ENCODE results near the gene CYB5A. TPM values are rescaled to one million over a fixed set of nuclear protein-coding genes. Genes with fewer than 3 reads are reported as not detected.
"Not testable (repeated sequence)": the region's sequence is repeated elsewhere in the genome, so short reads cannot be mapped to it uniquely, and the experiment has no call there.

CYB5A gene
- total RNA-seq, 2 donors from 2014 or later: 32.5 to 33.6 TPM

DNA sequence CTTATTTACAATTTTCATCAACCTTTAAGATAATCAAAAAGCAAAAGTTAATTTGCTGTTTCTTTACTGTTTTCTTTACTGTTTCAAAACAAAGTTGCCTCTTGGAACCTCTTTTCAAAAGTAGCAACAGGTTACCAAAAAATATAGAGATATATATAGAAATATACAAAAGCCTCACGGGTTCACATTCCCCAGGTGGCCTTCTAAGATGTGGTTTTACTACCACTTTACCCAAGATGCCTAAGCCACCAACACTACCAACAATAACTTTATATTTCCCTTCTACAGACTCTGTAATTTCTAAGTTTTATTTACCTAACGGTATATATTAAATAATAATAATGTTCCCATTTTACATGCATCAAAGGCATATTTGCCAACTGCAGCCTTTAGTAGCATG, 4.9 kb downstream of the CYB5A start:
- no peak overlapping the region for H3K27ac Mint-ChIP-seq
- peaks cover 20% of the 10 kb centered on the region for H3K4me1 Mint-ChIP-seq
- no peak for ATAC-seq (replicated peaks)
- no peak overlapping the region for H3K4me3 Mint-ChIP-seq
- H3K27me3 Mint-ChIP-seq: no peaks in the 10 kb centered on the region
- peaks cover 4% of the 10 kb centered on the region for H3K36me3 Mint-ChIP-seq (ENCODE audit: low read depth)
- no peaks in the 10 kb centered on the region for H3K9me3 Mint-ChIP-seq

DNA sequence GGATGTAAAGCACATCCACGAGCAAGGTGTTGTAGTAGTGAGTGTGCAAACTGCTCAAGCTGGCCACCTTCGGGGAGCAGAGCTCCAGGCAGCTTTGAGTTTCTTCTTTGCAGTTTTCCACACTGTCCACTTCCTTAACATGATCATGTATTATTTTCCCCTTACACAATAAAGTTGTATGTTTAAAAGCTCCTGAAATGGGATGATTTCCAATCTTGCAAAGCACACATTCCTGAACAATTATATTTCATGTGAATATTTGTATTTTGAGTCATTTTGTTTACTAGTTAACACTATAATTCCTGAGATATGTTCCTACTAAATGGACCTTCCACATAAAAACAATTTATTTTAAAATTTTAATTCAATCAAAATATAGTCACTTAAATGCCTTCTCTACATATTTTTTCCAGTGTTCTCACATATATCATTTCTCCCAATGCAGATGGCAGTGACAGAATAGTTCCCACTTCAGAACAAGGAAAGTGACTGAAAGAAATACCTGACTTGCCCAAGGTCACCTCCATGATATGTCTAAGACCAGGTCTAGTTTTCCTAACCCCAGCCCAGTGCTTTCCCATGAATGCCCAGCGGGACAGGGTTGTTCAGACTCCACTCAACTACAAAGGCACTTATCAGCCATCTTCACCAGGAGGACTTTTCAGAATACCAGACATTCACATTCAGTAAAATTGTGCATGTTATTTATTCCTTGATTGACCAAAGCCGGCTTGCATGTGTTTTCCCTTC, 5.5 kb downstream of the CYB5A start:
- Mint-ChIP-seq H3K27ac (no peak overlapping the region), H3K36me3 (ENCODE audit: low read depth) (no peaks in the 10 kb centered on the region), H3K4me1 (peaks cover 22% of the 10 kb centered on the region), H3K9me3 (no peaks in the 10 kb centered on the region), H3K27me3 (no peaks in the 10 kb centered on the region), H3K4me3 (no peak overlapping the region)
- no peak for ATAC-seq (replicated peaks)

- not testable (repeated sequence) for H3K27me3 Mint-ChIP-seq; ATAC-seq (replicated peaks); H3K9me3 Mint-ChIP-seq; H3K27ac Mint-ChIP-seq; H3K36me3 Mint-ChIP-seq (ENCODE audit: low read depth); H3K4me3 Mint-ChIP-seq
- H3K4me1 Mint-ChIP-seq: peaks cover 23% of the 10 kb centered on the region
These were observed 6.2 kb downstream of the CYB5A start for GRCh38 chr18:74285583-74285982.

- no peak for ATAC-seq (replicated peaks)
- H3K36me3 Mint-ChIP-seq (ENCODE audit: low read depth): no peaks in the 10 kb centered on the region
- no peak overlapping the region for H3K27ac Mint-ChIP-seq
- H3K9me3 Mint-ChIP-seq: no peaks in the 10 kb centered on the region
- no peaks in the 10 kb centered on the region for H3K27me3 Mint-ChIP-seq
- no peak overlapping the region for H3K4me3 Mint-ChIP-seq
- H3K4me1 Mint-ChIP-seq: peaks cover 23% of the 10 kb centered on the region
These were observed 6.8 kb downstream of the CYB5A start for GRCh38 chr18:74284980-74285355.

- no peak for ATAC-seq (replicated peaks)
- Mint-ChIP-seq H3K4me1 (peaks cover 23% of the 10 kb centered on the region), H3K4me3 (no peak overlapping the region), H3K27ac (no peak overlapping the region), H3K36me3 (ENCODE audit: low read depth) (no peaks in the 10 kb centered on the region), H3K9me3 (no peaks in the 10 kb centered on the region), H3K27me3 (no peaks in the 10 kb centered on the region)
These were observed 7.4 kb downstream of the CYB5A start for GRCh38 chr18:74284191-74284979.

DNA sequence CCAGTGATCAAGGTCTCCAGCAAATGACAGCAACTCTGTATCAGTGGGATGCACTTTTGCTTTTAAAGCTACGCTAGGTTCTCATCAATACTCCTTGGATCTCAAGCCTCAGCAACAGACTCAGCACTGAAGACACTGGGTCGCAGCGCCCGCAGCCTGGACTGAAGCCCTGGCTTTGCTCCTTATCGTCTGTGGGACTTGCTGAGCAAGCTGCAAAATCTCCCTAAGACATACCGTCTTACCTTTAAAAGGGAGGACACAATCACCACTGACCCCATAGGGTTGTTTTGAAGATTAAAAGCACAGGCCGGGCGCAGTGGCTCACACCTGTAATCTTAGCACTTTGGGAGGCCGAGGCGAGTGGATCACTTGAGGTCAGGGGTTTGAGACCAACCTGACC, 8.1 kb downstream of the CYB5A start:
- no peak for ATAC-seq (replicated peaks)
- Mint-ChIP-seq H3K4me3 (no peak overlapping the region), H3K9me3 (no peaks in the 10 kb centered on the region), H3K27me3 (no peaks in the 10 kb centered on the region), H3K27ac (peak overlapping the region; percentile 34), H3K36me3 (ENCODE audit: low read depth) (no peaks in the 10 kb centered on the region), H3K4me1 (peaks cover 23% of the 10 kb centered on the region)

DNA sequence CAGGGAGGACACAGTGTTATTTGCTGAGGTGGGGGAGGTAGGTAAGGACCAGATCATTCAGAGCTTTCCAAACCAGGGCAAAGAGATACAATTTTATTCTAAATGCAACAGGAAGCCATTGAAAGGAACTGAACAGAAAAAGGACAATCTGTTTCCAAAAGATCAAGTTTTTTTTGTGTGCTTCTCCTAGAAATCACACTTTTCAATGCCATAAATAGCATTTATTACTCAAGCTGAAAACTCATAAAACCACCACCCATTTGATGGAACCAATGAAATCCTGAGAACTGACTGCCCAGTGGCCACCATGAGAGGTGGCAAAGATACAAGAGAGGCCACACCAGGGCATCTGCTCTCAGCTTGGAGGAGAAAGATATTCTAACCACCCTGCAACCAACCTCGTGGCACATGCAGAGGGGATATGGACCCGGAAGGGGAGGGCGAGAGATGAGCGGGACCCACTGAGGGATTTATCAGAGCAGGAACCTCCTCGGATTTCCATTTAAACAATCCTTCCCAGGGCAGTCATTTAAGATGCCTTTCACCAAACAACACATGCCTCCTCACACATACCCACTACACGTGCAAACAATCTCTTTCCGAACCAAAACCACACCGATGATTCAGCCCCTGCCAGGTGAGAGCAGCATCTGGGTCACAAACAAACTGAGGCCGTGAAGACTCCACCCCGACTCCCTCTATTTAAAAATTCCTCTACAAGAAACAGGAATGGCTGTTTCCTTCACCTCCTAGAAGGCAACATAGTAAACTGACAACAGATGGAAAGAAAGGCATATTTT, 8.8 kb downstream of the CYB5A start:
- Mint-ChIP-seq H3K4me3 (peak overlapping the region; percentile 17), H3K4me1 (peaks cover 23% of the 10 kb centered on the region), H3K27ac (peak overlapping the region; percentile 34), H3K36me3 (ENCODE audit: low read depth) (no peaks in the 10 kb centered on the region), H3K9me3 (no peaks in the 10 kb centered on the region), H3K27me3 (no peaks in the 10 kb centered on the region)
- ATAC-seq (replicated peaks): peak; percentile 79

- H3K9me3 Mint-ChIP-seq: no peaks in the 10 kb centered on the region
- peaks cover 23% of the 10 kb centered on the region for H3K4me1 Mint-ChIP-seq
- ATAC-seq (replicated peaks): no peak
- peak overlapping the region; percentile 17 for H3K4me3 Mint-ChIP-seq
- peak overlapping the region; percentile 27 for H3K27ac Mint-ChIP-seq
- no peaks in the 10 kb centered on the region for H3K27me3 Mint-ChIP-seq
- H3K36me3 Mint-ChIP-seq (ENCODE audit: low read depth): no peaks in the 10 kb centered on the region
These were observed 9.6 kb downstream of the CYB5A start for GRCh38 chr18:74281980-74282754.

GRCh38 chr18:74281011-74281979, 10.5 kb downstream of the CYB5A start:
- Mint-ChIP-seq H3K27me3 (no peaks in the 10 kb centered on the region), H3K4me3 (no peak overlapping the region), H3K4me1 (peaks cover 23% of the 10 kb centered on the region), H3K36me3 (ENCODE audit: low read depth) (no peaks in the 10 kb centered on the region), H3K9me3 (no peaks in the 10 kb centered on the region), H3K27ac (peak overlapping the region; percentile 27)
- no peak for ATAC-seq (replicated peaks)

DNA sequence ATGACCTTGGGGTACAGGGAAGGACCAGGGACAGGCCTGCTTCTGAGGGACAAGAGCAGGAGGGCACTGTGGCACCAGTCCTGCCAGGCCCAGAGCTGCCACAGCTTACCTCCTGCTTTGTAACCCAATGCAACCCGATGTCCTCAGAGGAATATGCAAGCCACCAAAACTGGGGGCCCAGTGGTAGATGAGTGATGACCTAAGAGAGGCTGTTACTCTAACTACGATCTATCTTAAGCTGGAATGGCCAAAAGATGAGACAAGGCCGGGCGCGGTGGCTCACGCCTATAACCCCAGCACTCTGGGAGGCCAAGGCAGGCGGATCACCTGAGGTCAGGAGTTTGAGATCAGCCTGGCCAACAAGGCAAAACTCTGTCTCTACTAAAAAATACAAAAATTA, 12.8 kb downstream of the CYB5A start:
- no peak overlapping the region for H3K27ac Mint-ChIP-seq
- peaks cover 23% of the 10 kb centered on the region for H3K4me1 Mint-ChIP-seq
- no peaks in the 10 kb centered on the region for H3K27me3 Mint-ChIP-seq
- no peak for ATAC-seq (replicated peaks)
- no peaks in the 10 kb centered on the region for H3K36me3 Mint-ChIP-seq (ENCODE audit: low read depth)
- H3K9me3 Mint-ChIP-seq: no peaks in the 10 kb centered on the region
- H3K4me3 Mint-ChIP-seq: no peak overlapping the region

DNA sequence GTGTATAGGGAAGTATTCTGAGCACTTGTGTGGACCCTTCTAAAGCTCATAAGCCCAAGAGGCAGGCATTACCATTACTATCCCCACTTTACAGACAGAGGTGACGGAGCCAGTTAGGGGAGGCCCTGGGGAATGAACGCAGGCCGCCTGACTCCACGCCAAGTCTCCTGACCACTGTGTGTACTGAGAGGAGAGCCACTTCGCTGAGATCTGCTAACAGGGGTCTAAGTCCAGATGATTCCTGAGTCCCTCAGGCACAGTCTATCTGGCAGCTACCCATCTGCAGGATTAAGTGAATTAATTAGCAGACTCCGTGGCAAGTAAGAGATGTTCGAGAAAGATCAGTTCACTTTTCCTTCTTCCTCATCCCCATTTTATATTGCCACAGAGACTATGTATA, 13.7 kb downstream of the CYB5A start:
- Mint-ChIP-seq H3K4me1 (peaks cover 19% of the 10 kb centered on the region), H3K27me3 (no peaks in the 10 kb centered on the region), H3K27ac (no peak overlapping the region), H3K4me3 (no peak overlapping the region), H3K9me3 (no peaks in the 10 kb centered on the region), H3K36me3 (ENCODE audit: low read depth) (no peaks in the 10 kb centered on the region)
- ATAC-seq (replicated peaks): no peak

DNA sequence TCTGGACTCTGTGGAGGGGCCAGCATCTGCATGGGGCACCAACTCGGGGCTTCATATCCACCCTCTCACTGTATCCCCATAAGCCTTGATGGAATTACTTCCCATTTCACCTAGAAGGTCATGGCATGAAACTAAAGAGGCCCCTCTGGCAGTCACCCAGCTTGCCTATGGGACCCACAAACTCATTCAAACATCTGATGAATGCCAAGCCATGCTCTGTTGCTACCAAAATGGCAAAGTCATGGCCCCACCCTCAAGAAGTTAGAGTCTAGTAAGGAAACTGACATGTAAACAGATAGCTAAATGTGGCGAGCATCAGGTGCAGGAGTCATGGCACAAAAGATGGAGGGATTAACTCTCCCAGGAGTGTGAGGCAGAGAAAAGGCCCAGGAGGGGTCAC, 14.5 kb downstream of the CYB5A start:
- Mint-ChIP-seq H3K36me3 (ENCODE audit: low read depth) (no peaks in the 10 kb centered on the region), H3K4me1 (peaks cover 12% of the 10 kb centered on the region), H3K9me3 (no peaks in the 10 kb centered on the region), H3K27ac (no peak overlapping the region), H3K4me3 (no peak overlapping the region), H3K27me3 (no peaks in the 10 kb centered on the region)
- ATAC-seq (replicated peaks): no peak

DNA sequence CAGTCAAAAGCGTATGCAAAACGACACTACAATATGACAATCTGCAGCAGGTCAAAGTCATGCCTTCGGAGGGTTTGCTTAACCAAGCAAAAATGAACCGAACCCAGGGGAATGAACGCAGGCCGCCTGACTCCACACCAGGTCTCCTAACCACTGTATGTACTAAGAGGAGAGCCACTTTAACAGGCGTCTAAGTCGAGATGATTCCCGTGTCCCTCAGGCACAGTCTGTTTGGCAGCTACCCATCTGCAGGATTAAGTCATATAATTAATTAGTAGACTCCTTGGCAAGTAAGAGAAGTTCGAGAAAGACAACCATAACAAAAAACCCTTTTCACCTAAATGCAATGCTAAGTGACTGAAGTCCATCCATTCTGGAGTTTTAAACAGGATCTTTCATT, 15.2 kb downstream of the CYB5A start:
- Mint-ChIP-seq H3K27ac (no peak overlapping the region), H3K9me3 (no peaks in the 10 kb centered on the region), H3K27me3 (no peaks in the 10 kb centered on the region), H3K4me1 (peaks cover 5% of the 10 kb centered on the region), H3K4me3 (no peak overlapping the region), H3K36me3 (ENCODE audit: low read depth) (no peaks in the 10 kb centered on the region)
- ATAC-seq (replicated peaks): no peak
